ENCODE data around the gene GABARAPL1.
"Not testable (repeated sequence)": the region's sequence is repeated elsewhere in the genome, so short reads cannot be mapped to it uniquely, and the experiment has no call there.

Gene GABARAPL1

GRCh38 chr12:10218021-10218420 is 5.3 kb downstream of the GABARAPL1 start:
- Histone ChIP-seq H3K27me3 (ENCODE audit: control insufficient read depth, insufficient read depth, low read length) (peaks cover 15% of the 10 kb centered on the region), H3K36me3 (ENCODE audit: control insufficient read depth, low read depth, low read length) (peaks cover 36% of the 10 kb centered on the region)

GRCh38 chr12:10220398-10221077 is 7.9 kb downstream of the GABARAPL1 start:
- no peaks in the 10 kb centered on the region for H3K27me3 ChIP-seq (ENCODE audit: control insufficient read depth, insufficient read depth, low read length)
- H3K9ac ChIP-seq (ENCODE audit: low read length), result no peak overlapping the region
- H3K4me1 ChIP-seq (ENCODE audit: control insufficient read depth, low read depth, low read length), result peaks cover 4% of the 10 kb centered on the region
- no peaks in the 10 kb centered on the region for H3K9me3 ChIP-seq (ENCODE audit: control insufficient read depth, low read depth, low read length)
- no peak overlapping the region for H3K27ac ChIP-seq (ENCODE audit: low read length)
- H3K36me3 ChIP-seq (ENCODE audit: control insufficient read depth, low read depth, low read length), result peaks cover 46% of the 10 kb centered on the region
- H3K4me3 ChIP-seq (ENCODE audit: low read length), result no peak overlapping the region

More at GRCh38 chr12:10218021-10218420, 5.3 kb downstream of the GABARAPL1 start:
- Histone ChIP-seq H3K9ac (ENCODE audit: low read length) (no peak overlapping the region), H3K9me3 (ENCODE audit: control insufficient read depth, low read depth, low read length) (no peaks in the 10 kb centered on the region), H3K4me3 (ENCODE audit: low read length) (no peak overlapping the region), H3K27ac (ENCODE audit: low read length) (no peak overlapping the region), H3K4me1 (ENCODE audit: control insufficient read depth, low read depth, low read length) (peaks cover 20% of the 10 kb centered on the region)

GRCh38 chr12:10221846-10222245 is 9.2 kb downstream of the GABARAPL1 start:
- H3K4me1 ChIP-seq (ENCODE audit: control insufficient read depth, low read depth, low read length), result no peaks in the 10 kb centered on the region
- no peak overlapping the region for H3K4me3 ChIP-seq (ENCODE audit: low read length)
- H3K36me3 ChIP-seq (ENCODE audit: control insufficient read depth, low read depth, low read length), result peaks cover 46% of the 10 kb centered on the region
- H3K27me3 ChIP-seq (ENCODE audit: control insufficient read depth, insufficient read depth, low read length), result no peaks in the 10 kb centered on the region
- H3K27ac ChIP-seq (ENCODE audit: low read length), result no peak overlapping the region
- no peaks in the 10 kb centered on the region for H3K9me3 ChIP-seq (ENCODE audit: control insufficient read depth, low read depth, low read length)
- H3K9ac ChIP-seq (ENCODE audit: low read length), result no peak overlapping the region

- Histone ChIP-seq H3K27me3 (ENCODE audit: control insufficient read depth, insufficient read depth, low read length) (no peaks in the 10 kb centered on the region), H3K9ac (ENCODE audit: low read length) (no peak overlapping the region), H3K36me3 (ENCODE audit: control insufficient read depth, low read depth, low read length) (peaks cover 46% of the 10 kb centered on the region), H3K27ac (ENCODE audit: low read length) (no peak overlapping the region), H3K9me3 (ENCODE audit: control insufficient read depth, low read depth, low read length) (no peaks in the 10 kb centered on the region), H3K4me1 (ENCODE audit: control insufficient read depth, low read depth, low read length) (no peaks in the 10 kb centered on the region), H3K4me3 (ENCODE audit: low read length) (no peak overlapping the region)
Observed at GRCh38 chr12:10223208-10223607, 10.5 kb downstream of the GABARAPL1 start.

DNA sequence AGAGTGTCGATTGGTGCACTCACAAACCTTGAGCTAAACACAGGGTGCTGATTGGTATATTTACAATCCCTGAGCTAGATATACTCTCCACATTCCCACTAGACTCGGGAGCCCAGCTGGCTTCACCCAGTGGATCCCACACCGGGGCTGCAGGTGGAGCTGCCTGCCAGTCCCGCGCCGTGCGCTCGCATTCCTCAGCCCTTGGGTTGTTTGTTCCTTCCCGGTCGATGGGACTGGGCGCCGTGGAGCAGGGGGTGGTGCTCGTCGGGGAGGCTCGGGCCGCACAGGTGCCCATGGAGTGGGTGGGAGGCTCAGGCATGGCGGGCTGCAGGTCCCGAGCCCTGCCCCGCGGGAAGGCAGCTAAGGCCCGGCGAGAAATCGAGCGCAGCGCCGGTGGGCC is 12.7 kb downstream of the GABARAPL1 start:
- H3K9ac ChIP-seq (ENCODE audit: low read length); H3K27me3 ChIP-seq (ENCODE audit: control insufficient read depth, insufficient read depth, low read length); H3K27ac ChIP-seq (ENCODE audit: low read length); H3K4me1 ChIP-seq (ENCODE audit: control insufficient read depth, low read depth, low read length); H3K9me3 ChIP-seq (ENCODE audit: control insufficient read depth, low read depth, low read length); H3K4me3 ChIP-seq (ENCODE audit: low read length): not testable (repeated sequence)
- H3K36me3 ChIP-seq (ENCODE audit: control insufficient read depth, low read depth, low read length), result peaks cover 34% of the 10 kb centered on the region

DNA sequence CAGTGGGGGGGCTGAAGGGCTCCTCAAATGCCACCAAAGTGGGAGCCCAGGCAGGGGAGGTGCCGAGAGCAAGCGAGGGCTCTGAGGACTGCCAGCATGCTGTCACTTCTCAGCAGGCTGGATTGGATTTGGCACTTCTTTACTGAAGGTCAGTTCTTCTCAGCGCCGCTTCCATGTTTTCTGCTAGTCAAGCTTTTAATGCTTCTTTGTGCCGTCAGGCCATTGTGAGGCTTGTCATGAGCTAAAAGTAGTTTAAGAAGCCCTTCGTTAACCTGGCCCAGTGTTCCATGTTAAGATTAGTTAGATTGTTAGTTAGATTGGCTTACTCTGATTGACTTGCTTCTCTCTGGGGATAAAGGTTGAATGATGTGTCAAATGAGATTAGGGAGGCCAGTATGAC is 13.4 kb downstream of the GABARAPL1 start:
- H3K9me3 ChIP-seq (ENCODE audit: control insufficient read depth, low read depth, low read length), result no peaks in the 10 kb centered on the region
- no peak overlapping the region for H3K4me3 ChIP-seq (ENCODE audit: low read length)
- peaks cover 27% of the 10 kb centered on the region for H3K36me3 ChIP-seq (ENCODE audit: control insufficient read depth, low read depth, low read length)
- no peak overlapping the region for H3K9ac ChIP-seq (ENCODE audit: low read length)
- no peaks in the 10 kb centered on the region for H3K27me3 ChIP-seq (ENCODE audit: control insufficient read depth, insufficient read depth, low read length)
- H3K4me1 ChIP-seq (ENCODE audit: control insufficient read depth, low read depth, low read length), result no peaks in the 10 kb centered on the region
- no peak overlapping the region for H3K27ac ChIP-seq (ENCODE audit: low read length)

- Histone ChIP-seq H3K9ac (ENCODE audit: low read length) (no peak overlapping the region), H3K4me3 (ENCODE audit: low read length) (no peak overlapping the region), H3K36me3 (ENCODE audit: control insufficient read depth, low read depth, low read length) (peaks cover 21% of the 10 kb centered on the region), H3K4me1 (ENCODE audit: control insufficient read depth, low read depth, low read length) (no peaks in the 10 kb centered on the region), H3K27me3 (ENCODE audit: control insufficient read depth, insufficient read depth, low read length) (no peaks in the 10 kb centered on the region), H3K27ac (ENCODE audit: low read length) (no peak overlapping the region), H3K9me3 (ENCODE audit: control insufficient read depth, low read depth, low read length) (no peaks in the 10 kb centered on the region)
Observed at GRCh38 chr12:10226731-10227130, 14.1 kb downstream of the GABARAPL1 start.

GRCh38 chr12:10227648-10228047 is 15.0 kb downstream of the GABARAPL1 start:
- Histone ChIP-seq H3K27ac (ENCODE audit: low read length) (no peak overlapping the region), H3K9ac (ENCODE audit: low read length) (no peak overlapping the region), H3K27me3 (ENCODE audit: control insufficient read depth, insufficient read depth, low read length) (no peaks in the 10 kb centered on the region), H3K9me3 (ENCODE audit: control insufficient read depth, low read depth, low read length) (no peaks in the 10 kb centered on the region), H3K36me3 (ENCODE audit: control insufficient read depth, low read depth, low read length) (peaks cover 12% of the 10 kb centered on the region), H3K4me1 (ENCODE audit: control insufficient read depth, low read depth, low read length) (no peaks in the 10 kb centered on the region), H3K4me3 (ENCODE audit: low read length) (no peak overlapping the region)

- Histone ChIP-seq H3K4me3 (ENCODE audit: low read length) (no peak overlapping the region), H3K4me1 (ENCODE audit: control insufficient read depth, low read depth, low read length) (no peaks in the 10 kb centered on the region), H3K9me3 (ENCODE audit: control insufficient read depth, low read depth, low read length) (peaks cover 9% of the 10 kb centered on the region)
Observed at GRCh38 chr12:10234562-10234961, 21.9 kb downstream of the GABARAPL1 start.

DNA sequence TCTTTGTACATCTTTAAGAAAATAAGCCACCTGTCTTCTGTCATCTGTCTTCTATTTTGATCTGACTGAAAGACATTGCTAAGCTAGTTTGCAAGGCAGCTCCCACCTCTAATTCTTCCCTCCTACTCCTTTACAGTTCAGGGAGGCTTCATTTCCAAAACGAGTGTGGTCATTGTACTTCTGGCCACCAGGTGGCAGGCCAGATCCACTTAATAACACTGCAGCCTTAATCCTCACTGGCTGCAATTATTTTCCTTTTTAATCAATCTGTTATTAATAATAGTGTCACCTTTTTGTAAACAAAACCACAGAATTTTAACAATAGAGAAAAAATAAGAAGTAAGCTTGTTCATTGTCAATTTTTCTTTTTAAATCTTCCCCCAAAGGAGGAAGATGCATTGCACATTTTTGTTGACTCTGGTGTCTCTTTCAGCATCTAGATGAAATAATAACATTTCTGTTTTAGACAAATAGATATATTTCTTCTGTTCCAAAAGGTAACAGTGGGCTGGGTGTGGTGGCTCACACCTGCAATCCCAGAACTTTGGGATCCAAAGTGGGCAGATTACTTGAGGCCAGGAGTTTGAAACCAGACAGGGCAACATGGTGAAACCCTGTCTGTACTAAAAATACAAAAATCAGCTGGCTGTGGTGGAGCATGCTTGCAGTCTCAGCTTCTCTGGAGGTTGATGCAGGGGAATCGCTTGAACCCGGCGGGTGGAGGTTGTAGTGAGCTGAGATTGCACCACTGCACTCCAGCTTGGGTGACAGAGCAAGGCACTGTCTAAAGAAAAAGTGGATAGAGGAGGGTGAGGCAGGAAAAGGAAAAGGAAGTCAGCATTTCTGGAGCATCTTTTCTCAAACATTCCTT is 23.3 kb downstream of the GABARAPL1 start:
- Histone ChIP-seq H3K9ac (ENCODE audit: low read length) (no peak overlapping the region), H3K9me3 (ENCODE audit: control insufficient read depth, low read depth, low read length) (peaks cover 9% of the 10 kb centered on the region), H3K27ac (ENCODE audit: low read length) (no peak overlapping the region), H3K36me3 (ENCODE audit: control insufficient read depth, low read depth, low read length) (no peaks in the 10 kb centered on the region), H3K27me3 (ENCODE audit: control insufficient read depth, insufficient read depth, low read length) (no peaks in the 10 kb centered on the region), H3K4me3 (ENCODE audit: low read length) (no peak overlapping the region), H3K4me1 (ENCODE audit: control insufficient read depth, low read depth, low read length) (no peaks in the 10 kb centered on the region)

More at GRCh38 chr12:10234562-10234961, 21.9 kb downstream of the GABARAPL1 start:
- Histone ChIP-seq H3K36me3 (ENCODE audit: control insufficient read depth, low read depth, low read length) (no peaks in the 10 kb centered on the region), H3K9ac (ENCODE audit: low read length) (no peak overlapping the region), H3K27me3 (ENCODE audit: control insufficient read depth, insufficient read depth, low read length) (no peaks in the 10 kb centered on the region), H3K27ac (ENCODE audit: low read length) (no peak overlapping the region)

- peaks cover 2% of the 10 kb centered on the region for H3K4me1 ChIP-seq (ENCODE audit: control insufficient read depth, low read depth, low read length)
- no peak overlapping the region for H3K9ac ChIP-seq (ENCODE audit: low read length)
- no peak overlapping the region for H3K4me3 ChIP-seq (ENCODE audit: low read length)
- H3K27ac ChIP-seq (ENCODE audit: low read length), result no peak overlapping the region
- H3K27me3 ChIP-seq (ENCODE audit: control insufficient read depth, insufficient read depth, low read length), result no peaks in the 10 kb centered on the region
- peaks cover 9% of the 10 kb centered on the region for H3K9me3 ChIP-seq (ENCODE audit: control insufficient read depth, low read depth, low read length)
- no peaks in the 10 kb centered on the region for H3K36me3 ChIP-seq (ENCODE audit: control insufficient read depth, low read depth, low read length)
Observed at GRCh38 chr12:10236720-10237119, 24.0 kb downstream of the GABARAPL1 start.
